ENCODE measurements around the gene KPNA6. TPM values are rescaled to one million over a fixed set of nuclear protein-coding genes. Genes with fewer than 3 reads are reported as not detected.

Gene KPNA6
- total and polyA plus RNA-seq, 2 of the 13 experiments (the other 11 are each of a cell fraction or from before 2014, with no cell fraction given) = 22.0 to 47.5 TPM

DNA sequence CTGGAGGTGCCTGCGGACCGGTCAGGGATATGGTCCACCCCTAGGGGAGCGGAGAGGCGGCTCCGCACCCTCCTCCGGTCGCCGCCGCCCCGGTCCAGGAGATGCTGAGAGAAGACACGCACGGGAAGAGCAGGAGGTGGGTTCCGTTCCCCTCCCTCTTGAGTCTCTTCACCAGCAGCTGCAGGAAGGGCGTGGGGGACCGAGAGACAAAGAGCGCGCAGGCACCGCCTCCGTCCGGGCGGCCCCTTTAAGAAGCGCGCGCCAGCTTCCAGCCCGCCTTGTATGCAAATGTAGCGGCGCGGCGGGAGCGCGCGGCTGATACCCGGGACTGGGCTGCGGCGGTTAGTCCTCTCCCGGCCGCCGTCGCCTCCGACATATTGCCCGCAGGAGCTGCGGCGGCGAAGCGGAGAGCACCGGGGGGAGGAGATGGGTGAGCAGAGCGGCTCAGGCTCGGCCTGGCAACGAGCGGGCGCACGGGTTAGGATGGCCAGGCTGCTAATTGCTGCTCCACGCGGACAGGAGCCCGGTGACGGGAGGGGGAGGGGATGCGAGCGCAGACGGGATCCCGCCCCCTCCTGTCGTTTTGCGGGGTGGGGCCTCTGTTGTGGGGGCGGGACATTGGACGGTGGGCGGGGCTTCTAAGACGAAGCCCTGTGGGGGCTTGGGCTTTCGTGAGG, 35.1 kb upstream of the KPNA6 start, which contains the start of gene TMEM39B (continued):
- TF ChIP-seq ZNF776 (CRISPR knock-in tag; IDR thresholded peaks at IDR 0.05) (peak; percentile 13; the same call in 1 of the 2 replicates), ZFP62 (CRISPR knock-in tag; IDR thresholded peaks at IDR 0.05) (no peak), MYNN (CRISPR knock-in tag; IDR thresholded peaks at IDR 0.05; ENCODE audit: low read depth) (no peak), ZBTB20 (CRISPR knock-in tag; IDR thresholded peaks at IDR 0.05; ENCODE audit: borderline replicate concordance, low read depth) (no peak), RBAK (CRISPR knock-in tag; IDR thresholded peaks at IDR 0.05) (no peak), ARHGAP35 (CRISPR knock-in tag; IDR thresholded peaks at IDR 0.05; ENCODE audit: borderline replicate concordance) (no peak; the same call in 1 of the 2 replicates), DR1 (CRISPR knock-in tag; IDR thresholded peaks at IDR 0.05) (peak; percentile 75), KAT8 (CRISPR knock-in tag; IDR thresholded peaks at IDR 0.05) (peak; percentile 55; the same call in 1 of the 2 replicates), GZF1 (CRISPR knock-in tag; IDR thresholded peaks at IDR 0.05) (no peak), NFIC (IDR thresholded peaks at IDR 0.05; ENCODE audit: low read length) (no peak), RBM39 (IDR thresholded peaks at IDR 0.05; ENCODE audit: low read depth, low read length, poor library complexity, severe bottlenecking) (no peak), HMG20B (CRISPR knock-in tag; conservative IDR thresholded peaks at IDR 0.05) (no peak), FLYWCH1 (CRISPR knock-in tag; IDR thresholded peaks at IDR 0.05) (no peak), HHEX (CRISPR knock-in tag; IDR thresholded peaks at IDR 0.05) (no peak), SP5 (CRISPR knock-in tag; IDR thresholded peaks at IDR 0.05; ENCODE audit: borderline replicate concordance, low read depth) (peak; percentile 45; the same call in 1 of the 2 replicates), RCOR2 (CRISPR knock-in tag; IDR thresholded peaks at IDR 0.05) (no peak), ZFP90 (CRISPR knock-in tag; IDR thresholded peaks at IDR 0.05; ENCODE audit: borderline replicate concordance) (peak; percentile 87; the same call in 1 of the 2 replicates), FOXP1 (IDR thresholded peaks at IDR 0.05) (no peak), FOXP1 (CRISPR knock-in tag; IDR thresholded peaks at IDR 0.05) (no peak), RBFOX2 (IDR thresholded peaks at IDR 0.05; ENCODE audit: low read depth, low read length) (peak; percentile 95), ZNF256 (CRISPR knock-in tag; conservative IDR thresholded peaks at IDR 0.05) (no peak)
- TF ChIP-seq, protein P1, sequence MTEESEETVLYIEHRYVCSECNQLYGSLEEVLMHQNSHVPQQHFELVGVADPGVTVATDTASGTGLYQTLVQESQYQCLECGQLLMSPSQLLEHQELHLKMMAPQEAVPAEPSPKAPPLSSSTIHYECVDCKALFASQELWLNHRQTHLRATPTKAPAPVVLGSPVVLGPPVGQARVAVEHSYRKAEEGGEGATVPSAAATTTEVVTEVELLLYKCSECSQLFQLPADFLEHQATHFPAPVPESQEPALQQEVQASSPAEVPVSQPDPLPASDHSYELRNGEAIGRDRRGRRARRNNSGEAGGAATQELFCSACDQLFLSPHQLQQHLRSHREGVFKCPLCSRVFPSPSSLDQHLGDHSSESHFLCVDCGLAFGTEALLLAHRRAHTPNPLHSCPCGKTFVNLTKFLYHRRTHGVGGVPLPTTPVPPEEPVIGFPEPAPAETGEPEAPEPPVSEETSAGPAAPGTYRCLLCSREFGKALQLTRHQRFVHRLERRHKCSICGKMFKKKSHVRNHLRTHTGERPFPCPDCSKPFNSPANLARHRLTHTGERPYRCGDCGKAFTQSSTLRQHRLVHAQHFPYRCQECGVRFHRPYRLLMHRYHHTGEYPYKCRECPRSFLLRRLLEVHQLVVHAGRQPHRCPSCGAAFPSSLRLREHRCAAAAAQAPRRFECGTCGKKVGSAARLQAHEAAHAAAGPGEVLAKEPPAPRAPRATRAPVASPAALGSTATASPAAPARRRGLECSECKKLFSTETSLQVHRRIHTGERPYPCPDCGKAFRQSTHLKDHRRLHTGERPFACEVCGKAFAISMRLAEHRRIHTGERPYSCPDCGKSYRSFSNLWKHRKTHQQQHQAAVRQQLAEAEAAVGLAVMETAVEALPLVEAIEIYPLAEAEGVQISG (CRISPR knock-in tag; IDR thresholded peaks at IDR 0.05) = peak; percentile 60
- TF ChIP-seq, protein P2, sequence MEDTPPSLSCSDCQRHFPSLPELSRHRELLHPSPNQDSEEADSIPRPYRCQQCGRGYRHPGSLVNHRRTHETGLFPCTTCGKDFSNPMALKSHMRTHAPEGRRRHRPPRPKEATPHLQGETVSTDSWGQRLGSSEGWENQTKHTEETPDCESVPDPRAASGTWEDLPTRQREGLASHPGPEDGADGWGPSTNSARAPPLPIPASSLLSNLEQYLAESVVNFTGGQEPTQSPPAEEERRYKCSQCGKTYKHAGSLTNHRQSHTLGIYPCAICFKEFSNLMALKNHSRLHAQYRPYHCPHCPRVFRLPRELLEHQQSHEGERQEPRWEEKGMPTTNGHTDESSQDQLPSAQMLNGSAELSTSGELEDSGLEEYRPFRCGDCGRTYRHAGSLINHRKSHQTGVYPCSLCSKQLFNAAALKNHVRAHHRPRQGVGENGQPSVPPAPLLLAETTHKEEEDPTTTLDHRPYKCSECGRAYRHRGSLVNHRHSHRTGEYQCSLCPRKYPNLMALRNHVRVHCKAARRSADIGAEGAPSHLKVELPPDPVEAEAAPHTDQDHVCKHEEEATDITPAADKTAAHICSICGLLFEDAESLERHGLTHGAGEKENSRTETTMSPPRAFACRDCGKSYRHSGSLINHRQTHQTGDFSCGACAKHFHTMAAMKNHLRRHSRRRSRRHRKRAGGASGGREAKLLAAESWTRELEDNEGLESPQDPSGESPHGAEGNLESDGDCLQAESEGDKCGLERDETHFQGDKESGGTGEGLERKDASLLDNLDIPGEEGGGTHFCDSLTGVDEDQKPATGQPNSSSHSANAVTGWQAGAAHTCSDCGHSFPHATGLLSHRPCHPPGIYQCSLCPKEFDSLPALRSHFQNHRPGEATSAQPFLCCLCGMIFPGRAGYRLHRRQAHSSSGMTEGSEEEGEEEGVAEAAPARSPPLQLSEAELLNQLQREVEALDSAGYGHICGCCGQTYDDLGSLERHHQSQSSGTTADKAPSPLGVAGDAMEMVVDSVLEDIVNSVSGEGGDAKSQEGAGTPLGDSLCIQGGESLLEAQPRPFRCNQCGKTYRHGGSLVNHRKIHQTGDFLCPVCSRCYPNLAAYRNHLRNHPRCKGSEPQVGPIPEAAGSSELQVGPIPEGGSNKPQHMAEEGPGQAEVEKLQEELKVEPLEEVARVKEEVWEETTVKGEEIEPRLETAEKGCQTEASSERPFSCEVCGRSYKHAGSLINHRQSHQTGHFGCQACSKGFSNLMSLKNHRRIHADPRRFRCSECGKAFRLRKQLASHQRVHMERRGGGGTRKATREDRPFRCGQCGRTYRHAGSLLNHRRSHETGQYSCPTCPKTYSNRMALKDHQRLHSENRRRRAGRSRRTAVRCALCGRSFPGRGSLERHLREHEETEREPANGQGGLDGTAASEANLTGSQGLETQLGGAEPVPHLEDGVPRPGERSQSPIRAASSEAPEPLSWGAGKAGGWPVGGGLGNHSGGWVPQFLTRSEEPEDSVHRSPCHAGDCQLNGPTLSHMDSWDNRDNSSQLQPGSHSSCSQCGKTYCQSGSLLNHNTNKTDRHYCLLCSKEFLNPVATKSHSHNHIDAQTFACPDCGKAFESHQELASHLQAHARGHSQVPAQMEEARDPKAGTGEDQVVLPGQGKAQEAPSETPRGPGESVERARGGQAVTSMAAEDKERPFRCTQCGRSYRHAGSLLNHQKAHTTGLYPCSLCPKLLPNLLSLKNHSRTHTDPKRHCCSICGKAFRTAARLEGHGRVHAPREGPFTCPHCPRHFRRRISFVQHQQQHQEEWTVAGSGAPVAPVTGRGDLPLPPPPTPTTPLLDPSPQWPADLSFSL (CRISPR knock-in tag; IDR thresholded peaks at IDR 0.05) = no peak
